A673 (cell line): Measurements from ENCODE around the gene ARHGAP24.

ENCODE experiments used
- EZH2 ChIP-seq: fragments of 200-600 bp; sonication (generic); IDR thresholded peaks from 2 replicates; pipeline ENCODE4 v1.6.1; 2017; ENCODE audit warnings: borderline replicate concordance, low read depth, mild to moderate bottlenecking, mixed read lengths, antibody characterized with exemption, low read length; ENCODE audit not compliant: poor library complexity, severe bottlenecking
- TF ChIP-seq, protein P1 (sequence below): fragments of 300-800, 200-600 bp; sonication (generic); conservative IDR thresholded peaks from 2 replicates; pipeline ENCODE4 v1.5.1; 2017; ENCODE audit warnings: low read depth, mild to moderate bottlenecking, antibody characterized with exemption, low read length, moderate library complexity, mixed read lengths

DNA sequence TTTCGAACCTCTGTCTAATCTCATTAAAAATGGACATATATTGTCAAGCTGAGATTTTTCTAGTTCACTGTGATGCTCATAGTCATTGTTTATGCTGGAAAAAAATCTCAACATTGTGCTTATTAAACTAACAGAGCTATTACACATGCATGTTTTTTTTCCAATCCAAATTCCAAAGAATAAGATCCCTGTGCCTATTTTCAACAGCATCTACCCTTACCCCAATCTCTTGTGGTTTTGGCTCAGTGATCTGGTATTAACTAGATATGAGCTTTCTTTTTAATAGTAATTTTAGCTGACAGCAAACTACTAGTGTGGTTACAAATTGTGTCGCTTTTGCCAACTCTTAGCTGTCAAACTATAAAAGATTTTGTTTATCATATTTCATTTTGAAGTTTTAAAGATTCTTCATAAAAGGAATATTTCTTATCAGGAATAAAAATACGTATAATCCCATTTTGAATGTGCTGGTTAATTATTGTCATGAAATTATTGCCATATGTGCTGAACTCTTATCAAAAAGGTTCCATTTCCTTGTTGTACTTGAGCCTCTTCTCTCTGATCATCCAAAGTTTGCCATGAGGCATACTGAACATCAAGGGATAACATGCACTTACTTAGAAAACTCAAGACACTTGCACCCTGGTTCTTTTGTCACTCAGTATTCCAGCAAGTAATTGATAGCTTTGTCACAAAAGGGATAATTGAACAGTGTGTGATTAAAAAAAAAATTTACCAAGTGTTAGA, 241.2 kb downstream of the ARHGAP24 start:
- TF ChIP-seq, protein P1, sequence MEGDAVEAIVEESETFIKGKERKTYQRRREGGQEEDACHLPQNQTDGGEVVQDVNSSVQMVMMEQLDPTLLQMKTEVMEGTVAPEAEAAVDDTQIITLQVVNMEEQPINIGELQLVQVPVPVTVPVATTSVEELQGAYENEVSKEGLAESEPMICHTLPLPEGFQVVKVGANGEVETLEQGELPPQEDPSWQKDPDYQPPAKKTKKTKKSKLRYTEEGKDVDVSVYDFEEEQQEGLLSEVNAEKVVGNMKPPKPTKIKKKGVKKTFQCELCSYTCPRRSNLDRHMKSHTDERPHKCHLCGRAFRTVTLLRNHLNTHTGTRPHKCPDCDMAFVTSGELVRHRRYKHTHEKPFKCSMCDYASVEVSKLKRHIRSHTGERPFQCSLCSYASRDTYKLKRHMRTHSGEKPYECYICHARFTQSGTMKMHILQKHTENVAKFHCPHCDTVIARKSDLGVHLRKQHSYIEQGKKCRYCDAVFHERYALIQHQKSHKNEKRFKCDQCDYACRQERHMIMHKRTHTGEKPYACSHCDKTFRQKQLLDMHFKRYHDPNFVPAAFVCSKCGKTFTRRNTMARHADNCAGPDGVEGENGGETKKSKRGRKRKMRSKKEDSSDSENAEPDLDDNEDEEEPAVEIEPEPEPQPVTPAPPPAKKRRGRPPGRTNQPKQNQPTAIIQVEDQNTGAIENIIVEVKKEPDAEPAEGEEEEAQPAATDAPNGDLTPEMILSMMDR: no peak
- no peak for TF ChIP-seq EZH2
